Dedifferentiated amniotic fluid mesenchymal stem cell (primary cell): ENCODE data around the gene AAMP.
A peak's percentile ranks its signal among the peaks of the same experiment; 100 is the strongest.

Experiments used
- DNase-seq: peaks from one replicate; pipeline ENCODE4 v3.0.0-alpha.2; 2016; ENCODE audit errors: extremely low spot score

The AAMP gene

GRCh38 chr2:218260166-218260565, 9.8 kb downstream of the AAMP start:
- no peak for DNase-seq

- no peak for DNase-seq
These were observed 10.6 kb downstream of the AAMP start for GRCh38 chr2:218259099-218259961.

- DNase-seq = no peak
These were observed 12.5 kb downstream of the AAMP start for GRCh38 chr2:218257390-218257981.

- DNase-seq = no peak
These were observed 13.2 kb downstream of the AAMP start for GRCh38 chr2:218256612-218257350.

- no peak for DNase-seq
These were observed 14.5 kb downstream of the AAMP start for GRCh38 chr2:218255446-218255845.

GRCh38 chr2:218253232-218253625, 16.7 kb downstream of the AAMP start:
- no peak for DNase-seq

- DNase-seq = no peak
These were observed 17.3 kb downstream of the AAMP start for GRCh38 chr2:218252509-218253231.

GRCh38 chr2:218249691-218250090, 20.2 kb downstream of the AAMP start:
- no peak for DNase-seq

GRCh38 chr2:218245214-218245613, 24.7 kb downstream of the AAMP start:
- DNase-seq = no peak

- DNase-seq = no peak
These were observed 25.3 kb downstream of the AAMP start for GRCh38 chr2:218244665-218245064.

GRCh38 chr2:218244204-218244603, 25.7 kb downstream of the AAMP start:
- DNase-seq = no peak

- no peak for DNase-seq
These were observed 31.1 kb downstream of the AAMP start for GRCh38 chr2:218238887-218239286.

GRCh38 chr2:218236829-218237228, 33.1 kb downstream of the AAMP start:
- no peak for DNase-seq

- no peak for DNase-seq
These were observed 34.9 kb downstream of the AAMP start for GRCh38 chr2:218235017-218235416.

GRCh38 chr2:218234521-218234920, 35.4 kb downstream of the AAMP start:
- no peak for DNase-seq

GRCh38 chr2:218233543-218233942, 36.4 kb downstream of the AAMP start:
- no peak for DNase-seq

GRCh38 chr2:218230882-218231281, 39.1 kb downstream of the AAMP start:
- DNase-seq = no peak

- DNase-seq = no peak
These were observed 40.1 kb downstream of the AAMP start for GRCh38 chr2:218229851-218230250.

- peak; percentile 47 for DNase-seq
These were observed 40.7 kb downstream of the AAMP start for GRCh38 chr2:218229239-218229638.

- DNase-seq = no peak
These were observed 41.4 kb downstream of the AAMP start for GRCh38 chr2:218228366-218229090.

- DNase-seq = no peak
These were observed 43.0 kb downstream of the AAMP start for GRCh38 chr2:218226903-218227302.
